HG03571 (cell line): Measurements from ENCODE around the gene PTPN23.
"Not testable (repeated sequence)": the region's sequence is repeated elsewhere in the genome, so short reads cannot be mapped to it uniquely, and the experiment has no call there.

Experiments
- ATAC-seq: cut with Tn5 transposase; IDR thresholded peaks from one replicate; pipeline ENCODE4 v1.9.1; 2021; ENCODE audit not compliant: unreplicated experiment

Gene PTPN23

DNA sequence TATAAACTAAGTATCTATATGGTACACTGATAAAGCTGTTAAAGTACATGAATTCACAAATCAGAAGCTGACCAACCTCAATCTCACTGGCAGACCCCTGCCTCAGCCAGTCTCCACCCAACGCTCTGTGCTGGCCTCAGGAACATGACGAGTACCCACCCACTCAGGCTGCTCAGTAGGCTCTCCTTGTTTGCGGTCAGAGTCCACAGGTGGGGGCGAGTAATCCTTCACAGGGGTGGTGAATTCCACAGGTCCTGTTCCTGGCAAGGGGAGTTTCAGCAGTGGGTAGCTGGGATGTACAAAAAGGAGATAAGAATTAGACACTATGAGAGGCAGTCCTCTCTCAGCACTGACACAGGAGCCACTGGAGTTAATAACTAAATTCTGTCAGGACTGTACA lies 54.0 kb downstream of the PTPN23 start:
- no peak for ATAC-seq

- no peak for ATAC-seq
These were observed 55.4 kb downstream of the PTPN23 start for GRCh38 chr3:47436180-47436579.

- ATAC-seq: no peak
These were observed 59.3 kb downstream of the PTPN23 start for GRCh38 chr3:47440131-47440530.

DNA sequence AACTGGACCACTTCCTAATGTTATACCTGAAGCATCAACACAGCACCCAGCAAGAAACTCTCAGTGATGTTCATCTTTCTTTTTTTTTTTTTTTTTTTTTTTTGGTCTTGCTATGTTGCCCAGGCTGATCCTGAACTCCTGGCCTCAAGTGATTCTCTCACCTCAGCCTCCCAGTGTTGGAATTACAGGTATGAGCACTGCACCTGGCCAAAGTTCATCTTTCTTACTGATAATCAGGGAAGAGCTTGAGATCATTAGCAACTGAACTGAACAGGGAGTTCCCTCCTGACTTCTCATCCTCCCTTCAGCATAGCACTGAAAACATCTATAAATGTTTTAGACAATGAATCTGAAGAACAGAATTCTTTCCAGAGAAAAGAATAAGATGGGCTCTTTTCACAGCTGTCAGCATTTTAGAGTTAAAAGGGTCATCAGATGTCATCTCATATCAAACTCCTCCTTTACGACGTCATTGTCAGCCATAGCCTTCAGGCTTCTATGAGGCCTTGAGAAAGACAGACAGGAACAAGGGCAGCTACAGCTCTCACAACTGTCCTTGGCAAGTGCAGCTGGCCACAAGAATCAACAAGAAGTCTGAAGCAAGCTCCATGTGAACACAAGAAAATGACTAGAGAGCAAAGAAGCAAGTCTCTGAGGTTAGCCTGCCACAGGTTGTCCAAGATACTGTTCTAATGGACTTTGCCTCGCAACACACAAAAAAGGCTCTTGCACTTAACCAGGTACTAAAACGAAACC lies 61.2 kb downstream of the PTPN23 start:
- ATAC-seq: no peak

DNA sequence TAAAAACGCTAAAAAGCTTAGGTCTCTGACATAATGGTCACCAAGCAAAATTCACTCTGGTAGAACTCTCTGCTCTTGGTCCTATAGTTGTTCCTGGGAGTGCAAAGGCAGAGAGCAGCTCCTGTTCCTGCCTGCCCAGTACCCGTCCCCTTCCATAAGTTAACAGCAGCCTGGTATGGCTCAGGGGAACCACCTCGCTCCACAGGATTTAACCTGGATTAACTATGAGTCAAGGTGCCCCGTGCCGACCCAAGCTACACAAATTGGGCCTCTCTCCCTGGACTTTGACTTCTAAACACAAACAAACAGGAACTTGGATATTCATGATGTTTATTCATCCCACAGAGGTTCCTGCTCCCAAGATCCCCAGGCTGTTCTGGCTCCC lies 62.8 kb downstream of the PTPN23 start:
- no peak for ATAC-seq

GRCh38 chr3:47444103-47444502 lies 63.3 kb downstream of the PTPN23 start:
- no peak for ATAC-seq

- no peak for ATAC-seq
These were observed 71.8 kb downstream of the PTPN23 start for GRCh38 chr3:47452453-47453215.

DNA sequence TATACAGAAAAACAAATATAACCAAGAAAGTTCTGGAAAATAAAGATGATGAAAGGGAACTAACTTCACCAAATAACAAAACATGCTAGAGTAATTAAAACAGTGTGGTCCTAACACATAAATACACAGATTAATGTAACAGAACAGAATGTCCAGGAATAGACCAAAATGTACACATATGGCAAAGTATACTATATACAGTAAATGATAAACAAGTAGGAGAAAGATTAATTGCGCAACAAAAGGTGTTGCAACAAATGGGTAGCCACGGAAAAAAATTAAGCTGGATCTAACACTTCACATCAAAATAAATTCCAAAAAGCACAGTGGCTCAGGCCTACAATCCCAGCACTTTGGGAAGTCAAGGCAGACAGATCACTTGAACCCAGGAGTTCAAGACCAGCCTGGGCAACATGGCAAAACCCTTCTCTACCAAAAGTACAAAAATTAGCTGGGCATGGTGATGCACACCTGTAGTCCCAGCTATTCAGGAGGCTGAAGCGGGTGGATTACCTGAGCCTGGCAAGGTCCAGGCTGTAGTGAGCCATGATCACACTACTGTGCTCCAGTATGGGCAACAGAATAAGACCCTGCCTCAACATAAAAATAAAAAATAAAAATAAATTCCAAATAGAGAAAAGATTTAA lies 75.1 kb downstream of the PTPN23 start:
- no peak for ATAC-seq

DNA sequence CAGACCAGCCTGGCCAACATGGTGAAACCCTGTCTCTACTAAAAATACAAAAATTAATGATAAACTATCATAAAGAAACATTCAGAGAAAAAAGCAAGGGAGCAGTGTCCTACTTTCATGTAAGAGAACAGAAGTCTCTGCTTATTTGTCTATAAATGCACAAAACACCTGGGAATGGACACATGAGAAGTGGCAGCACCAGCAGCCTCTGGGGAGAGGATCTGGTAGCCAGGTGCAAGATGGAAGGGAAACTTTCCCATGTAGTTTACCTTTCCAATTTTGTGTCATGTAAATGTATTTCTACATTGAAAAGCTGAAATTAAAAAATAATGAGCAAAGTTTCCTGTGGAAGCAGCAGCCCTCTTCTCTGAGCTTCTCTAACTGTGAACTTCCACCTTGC lies 76.2 kb downstream of the PTPN23 start:
- no peak for ATAC-seq

- not testable (repeated sequence) for ATAC-seq
These were observed 78.8 kb downstream of the PTPN23 start for GRCh38 chr3:47459534-47460085.
